H9 (cell line): Measurements from ENCODE around the gene TPX2. TPM values are rescaled to one million over a fixed set of nuclear protein-coding genes. Genes with fewer than 3 reads are reported as not detected.

Experiments
- DNase-seq: peaks from one replicate; pipeline ENCODE4 v3.0.0-alpha.2; 2017
- H2AFZ ChIP-seq: one replicate; pipeline ENCODE4 v1.6.1; 2013; ENCODE audit warnings: mild to moderate bottlenecking, low read length, control low read depth, moderate library complexity
- H2AK5ac ChIP-seq: 2 replicates; pipeline ENCODE4 v1.6.1; 2013; ENCODE audit warnings: low read length, control low read depth, mixed read lengths; ENCODE audit not compliant: insufficient read length
- H2BK120ac ChIP-seq: one replicate; pipeline ENCODE4 v1.6.1; 2013; ENCODE audit warnings: low read depth, mild to moderate bottlenecking, low read length, control low read depth, inconsistent platforms; ENCODE audit not compliant: poor library complexity, severe bottlenecking
- H2BK12ac ChIP-seq: 2 replicates; pipeline ENCODE4 v1.6.1; 2013; ENCODE audit warnings: low read length, control low read depth, mixed read lengths, low read depth; ENCODE audit not compliant: insufficient read length
- H2BK15ac ChIP-seq: 2 replicates; pipeline ENCODE4 v1.6.1; 2013; ENCODE audit warnings: low read depth, low read length, control low read depth
- H2BK20ac ChIP-seq: one replicate; pipeline ENCODE4 v1.6.1; 2013; ENCODE audit warnings: low read depth, mild to moderate bottlenecking, low read length, control low read depth, inconsistent platforms; ENCODE audit not compliant: poor library complexity, severe bottlenecking
- H2BK5ac ChIP-seq: 2 replicates; pipeline ENCODE4 v1.6.1; 2013; ENCODE audit warnings: low read length, control low read depth, mixed read lengths; ENCODE audit not compliant: insufficient read length
- H3K14ac ChIP-seq: 2 replicates; pipeline ENCODE4 v1.6.1; 2013; ENCODE audit warnings: low read length, control low read depth; ENCODE audit not compliant: insufficient read depth
- H3K18ac ChIP-seq: 2 replicates; pipeline ENCODE4 v1.6.1; 2013; ENCODE audit warnings: low read depth, mild to moderate bottlenecking, mixed read lengths, low read length, control low read depth; ENCODE audit not compliant: insufficient read length
- H3K23ac ChIP-seq: 2 replicates; pipeline ENCODE4 v1.6.1; 2013; ENCODE audit warnings: low read length, control low read depth, mixed read lengths, low read depth; ENCODE audit not compliant: insufficient read length
- H3K23me2 ChIP-seq: 2 replicates; pipeline ENCODE4 v1.6.1; 2013; ENCODE audit warnings: low read depth, mild to moderate bottlenecking, mixed read lengths, low read length, control low read depth; ENCODE audit not compliant: insufficient read length, poor library complexity, severe bottlenecking
- H3K27ac ChIP-seq: 2 replicates; pipeline ENCODE4 v1.5.1; 2013; ENCODE audit warnings: low read length, control low read depth, mixed read lengths, low read depth; ENCODE audit not compliant: insufficient read length
- H3K27me3 ChIP-seq: 2 replicates; pipeline ENCODE4 v1.6.1; 2013; ENCODE audit warnings: low read length, control low read depth, inconsistent platforms; ENCODE audit not compliant: insufficient read depth
- H3K4ac ChIP-seq: 2 replicates; pipeline ENCODE4 v1.6.1; 2013; ENCODE audit warnings: low read depth, mild to moderate bottlenecking, control low read depth, inconsistent platforms, low read length, moderate library complexity
- H3K4me1 ChIP-seq: 2 replicates; pipeline ENCODE4 v1.6.1; 2013; ENCODE audit warnings: low read length, control low read depth, inconsistent platforms; ENCODE audit not compliant: insufficient read depth
- H3K4me2 ChIP-seq: 2 replicates; pipeline ENCODE4 v1.6.1; 2013; ENCODE audit warnings: low read length, control low read depth, mixed read lengths; ENCODE audit not compliant: insufficient read length, insufficient read depth
- H3K56ac ChIP-seq: 2 replicates; pipeline ENCODE4 v1.6.1; 2013; ENCODE audit warnings: low read depth, mild to moderate bottlenecking, mixed read lengths, low read length, control low read depth; ENCODE audit not compliant: insufficient read length
- H3K79me1 ChIP-seq: 2 replicates; pipeline ENCODE4 v1.6.1; 2013; ENCODE audit warnings: low read depth, mild to moderate bottlenecking, moderate library complexity, low read length, control low read depth, inconsistent platforms; ENCODE audit not compliant: insufficient read depth, poor library complexity, severe bottlenecking
- H3K79me2 ChIP-seq: 2 replicates; pipeline ENCODE4 v1.6.1; 2013; ENCODE audit warnings: low read length, control low read depth, inconsistent platforms; ENCODE audit not compliant: insufficient read depth
- H3K9ac ChIP-seq: 2 replicates; pipeline ENCODE4 v1.6.1; 2013; ENCODE audit warnings: low read length, control low read depth, mixed read lengths; ENCODE audit not compliant: insufficient read length; ENCODE audit errors: extremely low read depth
- H3K9me3 ChIP-seq: one replicate; pipeline ENCODE4 v1.6.1; 2013; ENCODE audit warnings: low read depth, low read length, inconsistent platforms; ENCODE audit not compliant: control insufficient read depth
- H3T11ph ChIP-seq: one replicate; pipeline ENCODE4 v1.6.1; 2013; ENCODE audit warnings: mild to moderate bottlenecking, low read length, control low read depth, inconsistent platforms
- H4K20me1 ChIP-seq: one replicate; pipeline ENCODE4 v1.6.1; 2013; ENCODE audit not compliant: control insufficient read depth, insufficient read length, insufficient read depth
- H4K5ac ChIP-seq: 2 replicates; pipeline ENCODE4 v1.6.1; 2013; ENCODE audit warnings: low read depth, mild to moderate bottlenecking, mixed read lengths, low read length, control low read depth; ENCODE audit not compliant: insufficient read length
- H4K8ac ChIP-seq: replicated peaks from 2 replicates; pipeline ENCODE4 v1.6.1; 2013; ENCODE audit warnings: low read length, control low read depth, mixed read lengths, low read depth; ENCODE audit not compliant: insufficient read length
- H4K91ac ChIP-seq: 2 replicates; pipeline ENCODE4 v1.6.1; 2013; ENCODE audit warnings: low read depth, mild to moderate bottlenecking, moderate library complexity, mixed read lengths, low read length, control low read depth; ENCODE audit not compliant: insufficient read length
- H3K27ac Mint-ChIP-seq, 3 experiments: 2 replicates in 2 of 3; 3 replicates in 1 of 3; pipeline ENCODE4 v1.8.0; 2020 to 2021; ENCODE audit warnings: mixed read lengths in 3 of 3, mild to moderate bottlenecking in 1 of 3, moderate library complexity in 1 of 3
- H3K27me3 Mint-ChIP-seq: 2 replicates; pipeline ENCODE4 v1.8.0; 2021; ENCODE audit warnings: low read depth, mild to moderate bottlenecking, moderate library complexity, mixed read lengths
- H3K36me3 Mint-ChIP-seq, 3 experiments: 2 replicates in 2 of 3; 3 replicates in 1 of 3; pipeline ENCODE4 v1.8.0; 2020 to 2021; ENCODE audit warnings: low read depth in 3 of 3, mixed read lengths in 3 of 3; ENCODE audit not compliant: insufficient read depth in 1 of 3
- H3K4me1 Mint-ChIP-seq, 2 experiments: 2 replicates each; pipeline ENCODE4 v1.8.0; 2020; ENCODE audit warnings: mixed read lengths in 2 of 2
- H3K4me3 Mint-ChIP-seq, 2 experiments: 2 replicates in 1 of 2; 3 replicates in 1 of 2; pipeline ENCODE4 v1.8.0; 2020 to 2021; ENCODE audit warnings: mild to moderate bottlenecking in 2 of 2, mixed read lengths in 2 of 2, moderate library complexity in 1 of 2
- H3K9me3 Mint-ChIP-seq, 2 experiments: 2 replicates in 1 of 2; 3 replicates in 1 of 2; pipeline ENCODE4 v1.8.0; 2020; ENCODE audit warnings: mild to moderate bottlenecking in 2 of 2, mixed read lengths in 2 of 2, moderate library complexity in 1 of 2
- CTCF ChIP-seq: fragments of 200-600 bp; sonication (generic); conservative IDR thresholded peaks from 3 replicates; pipeline ENCODE4 v1.8.0; 2021; ENCODE audit warnings: antibody characterized with exemption, mild to moderate bottlenecking
- WGBS: extraction: QIAGEN DNeasy Blood & Tissue Kit; methylation state at CpG from one replicate; pipeline ENCODE4 v1.1.7; 2013; ENCODE audit warnings: missing lambda C conversion rate, low lambda C conversion rate, mixed read lengths; ENCODE audit not compliant: insufficient read length; ENCODE audit errors: extremely low coverage; 5-methylcytosine and 5-hydroxymethylcytosine counted together
- total RNA-seq: library from RNA; stranded (reverse); gene quantifications from 2 replicates; pipeline ENCODE4 v1.2.1, GENCODE V29; 2021

Gene TPX2
- total RNA-seq, 1 experiment from 2014 or later: 161 TPM

- no peaks in the 10 kb centered on the region for H3K79me2 ChIP-seq
- no peak overlapping the region for H2AK5ac ChIP-seq
- no peak overlapping the region for H3K14ac ChIP-seq
- Mint-ChIP-seq H3K27ac (peak overlapping the region in 1 of 3 experiments; percentile 14; a peak in 3 of 7 replicates), H3K36me3 (peaks cover 49 to 79% (median 75%) of the 10 kb centered on the region in 3 experiments; a peak in 6 of 7 replicates), H3K4me1 (peaks cover 11 to 23% of the 10 kb centered on the region in 2 experiments), H3K27me3 (no peaks in the 10 kb centered on the region), H3K4me3 (no peak overlapping the region), H3K9me3 (no peaks in the 10 kb centered on the region)
- H3T11ph ChIP-seq: no peak overlapping the region
- H3K4me1 ChIP-seq: peaks cover 6% of the 10 kb centered on the region; the same call in 1 of the 2 replicates
- no peak overlapping the region for H4K91ac ChIP-seq
- H2BK20ac ChIP-seq: no peak overlapping the region
- no peak overlapping the region for H3K56ac ChIP-seq
- H3K79me1 ChIP-seq: no peaks in the 10 kb centered on the region
- no peak overlapping the region for H4K5ac ChIP-seq
- H3K4me2 ChIP-seq: no peak overlapping the region
- H2BK12ac ChIP-seq: no peak overlapping the region
- no peak for TF ChIP-seq CTCF
- no peak overlapping the region for H2BK15ac ChIP-seq
- H2BK120ac ChIP-seq: no peak overlapping the region
- no peak overlapping the region for H4K8ac ChIP-seq
- DNase-seq: no peak
- no peak overlapping the region for H3K9ac ChIP-seq
- WGBS: no CpG with 5 or more reads among the region's 3 CpGs
- no peak overlapping the region for H3K23ac ChIP-seq
- no peaks in the 10 kb centered on the region for H3K23me2 ChIP-seq
- no peaks in the 10 kb centered on the region for H3K9me3 ChIP-seq
- no peak overlapping the region for H3K27ac ChIP-seq
- H3K4ac ChIP-seq: no peak overlapping the region
- H3K27me3 ChIP-seq: no peaks in the 10 kb centered on the region
- H2AFZ ChIP-seq: no peak overlapping the region
- no peaks in the 10 kb centered on the region for H4K20me1 ChIP-seq
- H3K18ac ChIP-seq: no peak overlapping the region
- H2BK5ac ChIP-seq: no peak overlapping the region
These were observed 46.0 kb downstream of the TPX2 start for GRCh38 chr20:31785089-31785488.
